GM23338 (cell line): ENCODE data around the gene CIB1. TPM values are rescaled to one million over a fixed set of nuclear protein-coding genes. Genes with fewer than 3 reads are reported as not detected.
A peak's percentile ranks its signal among the peaks of the same experiment; 100 is the strongest.

Experiments
- ATAC-seq: fragments of 200-7000 bp; cut with Tn5 transposase; 3 replicates; pipeline ENCODE4 v1.9.1; 2020
- DNase-seq: peaks from one replicate; pipeline ENCODE4 v3.0.0-alpha.2; 2015; ENCODE audit warnings: low spot score
- H2AFZ ChIP-seq: fragments of 200-600 bp; sonication (generic); 2 replicates; pipeline ENCODE4 v1.8.0; 2016; ENCODE audit warnings: antibody characterized with exemption, mild to moderate bottlenecking, moderate library complexity
- H3F3A ChIP-seq: fragments of 200-600 bp; sonication (generic); replicated peaks from 2 replicates; pipeline ENCODE4 v1.8.0; 2017; ENCODE audit warnings: antibody characterized with exemption, mixed run types, low read depth
- H3K27ac ChIP-seq: fragments of 200-600 bp; sonication (generic); 2 replicates; pipeline ENCODE4 v1.6.1; 2016; ENCODE audit warnings: low read depth
- H3K27me3 ChIP-seq: fragments of 200-600 bp; sonication (generic); 2 replicates; pipeline ENCODE4 v1.8.0; 2016; ENCODE audit warnings: mild to moderate bottlenecking, mixed run types, moderate library complexity; ENCODE audit not compliant: insufficient read depth
- H3K36me3 ChIP-seq: fragments of 200-600 bp; sonication (generic); 2 replicates; pipeline ENCODE4 v1.8.0; 2016; ENCODE audit warnings: mild to moderate bottlenecking; ENCODE audit not compliant: insufficient read depth
- H3K4me1 ChIP-seq: fragments of 200-600 bp; sonication (generic); 2 replicates; pipeline ENCODE4 v1.8.0; 2016; ENCODE audit warnings: mild to moderate bottlenecking, moderate library complexity; ENCODE audit not compliant: insufficient read depth
- H3K4me2 ChIP-seq: fragments of 200-600 bp; sonication (generic); 2 replicates; pipeline ENCODE4 v1.7.1; 2017; ENCODE audit warnings: mixed run types
- H3K4me3 ChIP-seq: fragments of 200-600 bp; sonication (generic); 2 replicates; pipeline ENCODE4 v1.6.1; 2016; ENCODE audit warnings: mixed run types
- H3K79me2 ChIP-seq: fragments of 200-600 bp; sonication (generic); replicated peaks from 2 replicates; pipeline ENCODE4 v1.8.0; 2017; ENCODE audit warnings: mild to moderate bottlenecking; ENCODE audit not compliant: insufficient read depth
- H3K9me2 ChIP-seq: fragments of 200-600 bp; sonication (generic); 2 replicates; pipeline ENCODE4 v1.8.0; 2017; ENCODE audit not compliant: insufficient read depth
- H4K20me1 ChIP-seq: fragments of 200-600 bp; sonication (generic); replicated peaks from 2 replicates; pipeline ENCODE4 v1.8.0; 2017; ENCODE audit warnings: mild to moderate bottlenecking; ENCODE audit not compliant: insufficient read depth
- H3K27ac Mint-ChIP-seq: 2 replicates; pipeline ENCODE4 v1.8.0; 2020; ENCODE audit warnings: inconsistent platforms, mild to moderate bottlenecking, moderate library complexity, mixed read lengths
- H3K27me3 Mint-ChIP-seq: 3 replicates; pipeline ENCODE4 v1.8.0; 2022; ENCODE audit warnings: low read depth, mild to moderate bottlenecking, moderate library complexity, mixed read lengths, inconsistent platforms; ENCODE audit not compliant: insufficient read depth, poor library complexity
- H3K36me3 Mint-ChIP-seq: 3 replicates; pipeline ENCODE4 v1.8.0; 2021; ENCODE audit warnings: low read depth, mild to moderate bottlenecking, inconsistent platforms, moderate library complexity, mixed read lengths
- H3K4me1 Mint-ChIP-seq: 3 replicates; pipeline ENCODE4 v1.8.0; 2020; ENCODE audit warnings: mild to moderate bottlenecking, inconsistent platforms, mixed read lengths
- H3K4me3 Mint-ChIP-seq: 3 replicates; pipeline ENCODE4 v1.8.0; 2021; ENCODE audit warnings: moderate library complexity, mild to moderate bottlenecking, inconsistent platforms, mixed read lengths
- H3K9me3 Mint-ChIP-seq: 3 replicates; pipeline ENCODE4 v1.8.0; 2020; ENCODE audit warnings: moderate library complexity, mild to moderate bottlenecking, inconsistent platforms, mixed read lengths
- CREB1 ChIP-seq: fragments of 250-450 bp; sonication (Bioruptor Pico); IDR thresholded peaks from 2 replicates; pipeline ENCODE4 v1.5.0; 2020; ENCODE audit warnings: low read depth, mild to moderate bottlenecking, moderate library complexity
- EZH2 ChIP-seq: fragments of 200-600 bp; sonication (generic); IDR thresholded peaks from one replicate; pipeline ENCODE4 v1.8.0; 2017; ENCODE audit warnings: antibody characterized with exemption, mild to moderate bottlenecking, low read depth; ENCODE audit not compliant: unreplicated experiment
- EZH2phosphoT487 ChIP-seq: fragments of 200-600 bp; sonication (generic); IDR thresholded peaks from one replicate; pipeline ENCODE4 v1.8.1; 2018; ENCODE audit warnings: antibody characterized with exemption; ENCODE audit not compliant: unreplicated experiment
- JUNB ChIP-seq: IDR thresholded peaks from one replicate; pipeline ENCODE4 v1.6.1; 2016; ENCODE audit warnings: antibody characterized with exemption; ENCODE audit not compliant: unreplicated experiment
- NANOG ChIP-seq: IDR thresholded peaks from 2 replicates; pipeline ENCODE4 v1.6.1; 2016; ENCODE audit warnings: antibody characterized with exemption, borderline replicate concordance
- POLR2AphosphoS5 ChIP-seq: IDR thresholded peaks from 2 replicates; pipeline ENCODE4 v1.6.1; 2016; ENCODE audit warnings: antibody characterized with exemption, low read depth
- STAT1 ChIP-seq: IDR thresholded peaks from one replicate; pipeline ENCODE4 v1.6.1; 2016; ENCODE audit warnings: antibody characterized with exemption; ENCODE audit not compliant: unreplicated experiment
- ZNF114 ChIP-seq: fragments of 250-450 bp; sonication (Bioruptor Pico); IDR thresholded peaks from 2 replicates; pipeline ENCODE4 v1.5.0; 2020; ENCODE audit warnings: mild to moderate bottlenecking, moderate library complexity
- ZNF331 ChIP-seq: fragments of 250-450 bp; sonication (Bioruptor Pico); IDR thresholded peaks from 2 replicates; pipeline ENCODE4 v1.5.0; 2020; ENCODE audit warnings: low read depth, mild to moderate bottlenecking, moderate library complexity
- polyA plus RNA-seq: library from polyadenylated mRNA; unstranded; fragments of >200 nt; fragmentation: Nextera tagmentation; extraction: Ambion mirVana; gene quantifications from 2 replicates; pipeline ENCODE4 v1.2.1, GENCODE V29; 2016
- total RNA-seq: library from RNA; depleted of rRNA; stranded (reverse); fragments of >200 nt; shearing (Covaris generic); gene quantifications from 2 replicates; pipeline ENCODE4 v1.2.3, GENCODE V29; 2014
- TF ChIP-seq, protein P1 (sequence below), 2 experiments: fragments of 200-600 bp in 1 of 2; sonication (generic) in 1 of 2; conservative IDR thresholded peaks; 2 replicates each; pipeline versions ENCODE4 v1.5.1 to v1.6.1; 2016 to 2017; ENCODE audit warnings: antibody characterized with exemption in 2 of 2, low read depth in 2 of 2, mild to moderate bottlenecking in 2 of 2, moderate library complexity in 1 of 2
- TF ChIP-seq, protein P2 (sequence below): fragments of 250-450 bp; sonication (Bioruptor Pico); IDR thresholded peaks from 2 replicates; pipeline ENCODE4 v1.5.0; 2020; ENCODE audit warnings: mild to moderate bottlenecking, moderate library complexity
- TF ChIP-seq, protein P3 (sequence below): IDR thresholded peaks from 2 replicates; pipeline ENCODE4 v1.6.1; 2016; ENCODE audit warnings: antibody characterized with exemption
- TF ChIP-seq, protein P4 (sequence below): IDR thresholded peaks from one replicate; pipeline ENCODE4 v1.6.1; 2018; ENCODE audit warnings: antibody characterized with exemption; ENCODE audit not compliant: unreplicated experiment

Gene CIB1
- total and polyA plus RNA-seq, 2 experiments from 2014 or later: 9.8 to 35.9 TPM

DNA sequence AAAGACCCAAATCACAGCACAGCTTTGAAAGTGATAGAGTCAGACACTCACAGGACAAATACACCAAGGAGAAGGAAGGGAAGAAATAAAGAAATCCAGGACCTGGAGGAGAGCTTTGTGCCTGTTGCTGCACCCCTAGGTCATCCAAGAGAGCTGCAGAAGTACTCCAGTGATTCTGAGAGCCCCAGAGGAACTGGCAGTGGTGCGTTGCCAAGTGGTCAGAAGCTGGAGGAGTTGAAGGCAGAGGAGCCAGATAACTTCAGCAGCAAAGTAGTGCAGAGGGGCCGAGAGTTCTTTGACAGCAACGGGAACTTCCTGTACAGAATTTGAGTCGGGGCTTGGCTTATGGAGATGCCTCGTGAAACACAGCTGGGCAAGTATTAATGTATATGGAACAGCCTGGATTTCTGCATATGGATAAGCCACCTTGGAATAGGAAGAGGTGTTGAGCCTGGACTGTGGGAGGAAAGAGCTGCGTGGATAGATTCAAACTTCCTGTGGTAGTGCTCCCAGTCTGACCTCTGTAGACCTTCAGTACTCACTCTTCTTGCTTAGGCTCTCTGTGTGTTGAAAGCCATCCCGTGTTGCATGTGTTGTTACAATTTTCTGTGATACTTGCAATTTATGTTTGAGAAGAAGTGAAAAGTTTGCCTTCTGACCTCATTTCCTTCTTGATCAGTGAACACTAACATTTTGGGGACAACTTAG lies 37.9 kb upstream of the CIB1 start:
- DNase-seq: no peak
- Mint-ChIP-seq H3K4me1 (peaks cover 24% of the 10 kb centered on the region), H3K27me3 (peaks cover 5% of the 10 kb centered on the region), H3K36me3 (peaks cover 75% of the 10 kb centered on the region), H3K27ac (no peak overlapping the region), H3K9me3 (no peaks in the 10 kb centered on the region), H3K4me3 (no peak overlapping the region)
- ATAC-seq: no peak
- H3K36me3 ChIP-seq: peaks cover 20% of the 10 kb centered on the region
- H4K20me1 ChIP-seq: peaks cover 41% of the 10 kb centered on the region
- H2AFZ ChIP-seq: no peak overlapping the region
- H3K27ac ChIP-seq: 0 out of 2 replicates have a peak overlapping the region, but pooled peaks have one; percentile 6
- peaks cover 19% of the 10 kb centered on the region for H3K4me1 ChIP-seq
- TF ChIP-seq NANOG (no peak), EZH2 (no peak), ZNF331 (no peak), STAT1 (no peak), ZNF114 (CRISPR knock-in tag) (no peak), POLR2AphosphoS5 (no peak), CREB1 (no peak), JUNB (no peak), EZH2phosphoT487 (no peak)
- TF ChIP-seq, protein P1, sequence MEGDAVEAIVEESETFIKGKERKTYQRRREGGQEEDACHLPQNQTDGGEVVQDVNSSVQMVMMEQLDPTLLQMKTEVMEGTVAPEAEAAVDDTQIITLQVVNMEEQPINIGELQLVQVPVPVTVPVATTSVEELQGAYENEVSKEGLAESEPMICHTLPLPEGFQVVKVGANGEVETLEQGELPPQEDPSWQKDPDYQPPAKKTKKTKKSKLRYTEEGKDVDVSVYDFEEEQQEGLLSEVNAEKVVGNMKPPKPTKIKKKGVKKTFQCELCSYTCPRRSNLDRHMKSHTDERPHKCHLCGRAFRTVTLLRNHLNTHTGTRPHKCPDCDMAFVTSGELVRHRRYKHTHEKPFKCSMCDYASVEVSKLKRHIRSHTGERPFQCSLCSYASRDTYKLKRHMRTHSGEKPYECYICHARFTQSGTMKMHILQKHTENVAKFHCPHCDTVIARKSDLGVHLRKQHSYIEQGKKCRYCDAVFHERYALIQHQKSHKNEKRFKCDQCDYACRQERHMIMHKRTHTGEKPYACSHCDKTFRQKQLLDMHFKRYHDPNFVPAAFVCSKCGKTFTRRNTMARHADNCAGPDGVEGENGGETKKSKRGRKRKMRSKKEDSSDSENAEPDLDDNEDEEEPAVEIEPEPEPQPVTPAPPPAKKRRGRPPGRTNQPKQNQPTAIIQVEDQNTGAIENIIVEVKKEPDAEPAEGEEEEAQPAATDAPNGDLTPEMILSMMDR (conservative IDR thresholded peaks at IDR 0.05; ENCODE audit: low read depth in 2 of 2): no peak
- TF ChIP-seq, protein P2, sequence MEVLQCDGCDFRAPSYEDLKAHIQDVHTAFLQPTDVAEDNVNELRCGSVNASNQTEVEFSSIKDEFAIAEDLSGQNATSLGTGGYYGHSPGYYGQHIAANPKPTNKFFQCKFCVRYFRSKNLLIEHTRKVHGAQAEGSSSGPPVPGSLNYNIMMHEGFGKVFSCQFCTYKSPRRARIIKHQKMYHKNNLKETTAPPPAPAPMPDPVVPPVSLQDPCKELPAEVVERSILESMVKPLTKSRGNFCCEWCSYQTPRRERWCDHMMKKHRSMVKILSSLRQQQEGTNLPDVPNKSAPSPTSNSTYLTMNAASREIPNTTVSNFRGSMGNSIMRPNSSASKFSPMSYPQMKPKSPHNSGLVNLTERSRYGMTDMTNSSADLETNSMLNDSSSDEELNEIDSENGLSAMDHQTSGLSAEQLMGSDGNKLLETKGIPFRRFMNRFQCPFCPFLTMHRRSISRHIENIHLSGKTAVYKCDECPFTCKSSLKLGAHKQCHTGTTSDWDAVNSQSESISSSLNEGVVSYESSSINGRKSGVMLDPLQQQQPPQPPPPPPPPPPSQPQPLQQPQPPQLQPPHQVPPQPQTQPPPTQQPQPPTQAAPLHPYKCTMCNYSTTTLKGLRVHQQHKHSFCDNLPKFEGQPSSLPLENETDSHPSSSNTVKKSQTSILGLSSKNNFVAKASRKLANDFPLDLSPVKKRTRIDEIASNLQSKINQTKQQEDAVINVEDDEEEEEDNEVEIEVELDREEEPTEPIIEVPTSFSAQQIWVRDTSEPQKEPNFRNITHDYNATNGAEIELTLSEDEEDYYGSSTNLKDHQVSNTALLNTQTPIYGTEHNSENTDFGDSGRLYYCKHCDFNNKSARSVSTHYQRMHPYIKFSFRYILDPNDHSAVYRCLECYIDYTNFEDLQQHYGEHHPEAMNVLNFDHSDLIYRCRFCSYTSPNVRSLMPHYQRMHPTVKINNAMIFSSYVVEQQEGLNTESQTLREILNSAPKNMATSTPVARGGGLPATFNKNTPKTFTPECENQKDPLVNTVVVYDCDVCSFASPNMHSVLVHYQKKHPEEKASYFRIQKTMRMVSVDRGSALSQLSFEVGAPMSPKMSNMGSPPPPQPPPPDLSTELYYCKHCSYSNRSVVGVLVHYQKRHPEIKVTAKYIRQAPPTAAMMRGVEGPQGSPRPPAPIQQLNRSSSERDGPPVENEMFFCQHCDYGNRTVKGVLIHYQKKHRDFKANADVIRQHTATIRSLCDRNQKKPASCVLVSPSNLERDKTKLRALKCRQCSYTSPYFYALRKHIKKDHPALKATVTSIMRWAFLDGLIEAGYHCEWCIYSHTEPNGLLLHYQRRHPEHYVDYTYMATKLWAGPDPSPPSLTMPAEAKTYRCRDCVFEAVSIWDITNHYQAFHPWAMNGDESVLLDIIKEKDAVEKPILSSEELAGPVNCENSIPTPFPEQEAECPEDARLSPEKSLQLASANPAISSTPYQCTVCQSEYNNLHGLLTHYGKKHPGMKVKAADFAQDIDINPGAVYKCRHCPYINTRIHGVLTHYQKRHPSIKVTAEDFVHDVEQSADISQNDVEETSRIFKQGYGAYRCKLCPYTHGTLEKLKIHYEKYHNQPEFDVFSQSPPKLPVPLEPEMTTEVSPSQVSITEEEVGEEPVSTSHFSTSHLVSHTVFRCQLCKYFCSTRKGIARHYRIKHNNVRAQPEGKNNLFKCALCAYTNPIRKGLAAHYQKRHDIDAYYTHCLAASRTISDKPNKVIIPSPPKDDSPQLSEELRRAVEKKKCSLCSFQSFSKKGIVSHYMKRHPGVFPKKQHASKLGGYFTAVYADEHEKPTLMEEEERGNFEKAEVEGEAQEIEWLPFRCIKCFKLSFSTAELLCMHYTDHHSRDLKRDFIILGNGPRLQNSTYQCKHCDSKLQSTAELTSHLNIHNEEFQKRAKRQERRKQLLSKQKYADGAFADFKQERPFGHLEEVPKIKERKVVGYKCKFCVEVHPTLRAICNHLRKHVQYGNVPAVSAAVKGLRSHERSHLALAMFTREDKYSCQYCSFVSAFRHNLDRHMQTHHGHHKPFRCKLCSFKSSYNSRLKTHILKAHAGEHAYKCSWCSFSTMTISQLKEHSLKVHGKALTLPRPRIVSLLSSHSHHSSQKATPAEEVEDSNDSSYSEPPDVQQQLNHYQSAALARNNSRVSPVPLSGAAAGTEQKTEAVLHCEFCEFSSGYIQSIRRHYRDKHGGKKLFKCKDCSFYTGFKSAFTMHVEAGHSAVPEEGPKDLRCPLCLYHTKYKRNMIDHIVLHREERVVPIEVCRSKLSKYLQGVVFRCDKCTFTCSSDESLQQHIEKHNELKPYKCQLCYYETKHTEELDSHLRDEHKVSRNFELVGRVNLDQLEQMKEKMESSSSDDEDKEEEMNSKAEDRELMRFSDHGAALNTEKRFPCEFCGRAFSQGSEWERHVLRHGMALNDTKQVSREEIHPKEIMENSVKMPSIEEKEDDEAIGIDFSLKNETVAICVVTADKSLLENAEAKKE (CRISPR knock-in tag): no peak
- TF ChIP-seq, protein P3, sequence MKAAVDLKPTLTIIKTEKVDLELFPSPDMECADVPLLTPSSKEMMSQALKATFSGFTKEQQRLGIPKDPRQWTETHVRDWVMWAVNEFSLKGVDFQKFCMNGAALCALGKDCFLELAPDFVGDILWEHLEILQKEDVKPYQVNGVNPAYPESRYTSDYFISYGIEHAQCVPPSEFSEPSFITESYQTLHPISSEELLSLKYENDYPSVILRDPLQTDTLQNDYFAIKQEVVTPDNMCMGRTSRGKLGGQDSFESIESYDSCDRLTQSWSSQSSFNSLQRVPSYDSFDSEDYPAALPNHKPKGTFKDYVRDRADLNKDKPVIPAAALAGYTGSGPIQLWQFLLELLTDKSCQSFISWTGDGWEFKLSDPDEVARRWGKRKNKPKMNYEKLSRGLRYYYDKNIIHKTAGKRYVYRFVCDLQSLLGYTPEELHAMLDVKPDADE: no peak
- TF ChIP-seq, protein P4, sequence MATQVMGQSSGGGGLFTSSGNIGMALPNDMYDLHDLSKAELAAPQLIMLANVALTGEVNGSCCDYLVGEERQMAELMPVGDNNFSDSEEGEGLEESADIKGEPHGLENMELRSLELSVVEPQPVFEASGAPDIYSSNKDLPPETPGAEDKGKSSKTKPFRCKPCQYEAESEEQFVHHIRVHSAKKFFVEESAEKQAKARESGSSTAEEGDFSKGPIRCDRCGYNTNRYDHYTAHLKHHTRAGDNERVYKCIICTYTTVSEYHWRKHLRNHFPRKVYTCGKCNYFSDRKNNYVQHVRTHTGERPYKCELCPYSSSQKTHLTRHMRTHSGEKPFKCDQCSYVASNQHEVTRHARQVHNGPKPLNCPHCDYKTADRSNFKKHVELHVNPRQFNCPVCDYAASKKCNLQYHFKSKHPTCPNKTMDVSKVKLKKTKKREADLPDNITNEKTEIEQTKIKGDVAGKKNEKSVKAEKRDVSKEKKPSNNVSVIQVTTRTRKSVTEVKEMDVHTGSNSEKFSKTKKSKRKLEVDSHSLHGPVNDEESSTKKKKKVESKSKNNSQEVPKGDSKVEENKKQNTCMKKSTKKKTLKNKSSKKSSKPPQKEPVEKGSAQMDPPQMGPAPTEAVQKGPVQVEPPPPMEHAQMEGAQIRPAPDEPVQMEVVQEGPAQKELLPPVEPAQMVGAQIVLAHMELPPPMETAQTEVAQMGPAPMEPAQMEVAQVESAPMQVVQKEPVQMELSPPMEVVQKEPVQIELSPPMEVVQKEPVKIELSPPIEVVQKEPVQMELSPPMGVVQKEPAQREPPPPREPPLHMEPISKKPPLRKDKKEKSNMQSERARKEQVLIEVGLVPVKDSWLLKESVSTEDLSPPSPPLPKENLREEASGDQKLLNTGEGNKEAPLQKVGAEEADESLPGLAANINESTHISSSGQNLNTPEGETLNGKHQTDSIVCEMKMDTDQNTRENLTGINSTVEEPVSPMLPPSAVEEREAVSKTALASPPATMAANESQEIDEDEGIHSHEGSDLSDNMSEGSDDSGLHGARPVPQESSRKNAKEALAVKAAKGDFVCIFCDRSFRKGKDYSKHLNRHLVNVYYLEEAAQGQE: no peak
- H3K4me3 ChIP-seq: no peak overlapping the region
- H3K9me2 ChIP-seq: no peaks in the 10 kb centered on the region
- H3K79me2 ChIP-seq: peaks cover 59% of the 10 kb centered on the region
- no peaks in the 10 kb centered on the region for H3K27me3 ChIP-seq
- peaks cover 18% of the 10 kb centered on the region for H3F3A ChIP-seq
- no peak overlapping the region for H3K4me2 ChIP-seq
